HepG2 (cell line): ENCODE results near the gene NPBWR2. TPM values are rescaled to one million over a fixed set of nuclear protein-coding genes. Genes with fewer than 3 reads are reported as not detected.
A peak's percentile ranks its signal among the peaks of the same experiment; 100 is the strongest.

Experiments used
- AKAP8 ChIP-seq: sonication (generic); formaldehyde crosslinking; IDR thresholded peaks from 2 replicates; pipeline ENCODE4 v1.5.1; 2020; ENCODE audit warnings: mild to moderate bottlenecking, missing genetic modification reagents
- ARHGAP35 ChIP-seq: sonication (generic); formaldehyde crosslinking; IDR thresholded peaks from 2 replicates; pipeline ENCODE4 v1.9.0; 2022; ENCODE audit warnings: mild to moderate bottlenecking, inconsistent platforms, moderate library complexity, missing genetic modification reagents, borderline replicate concordance
- CREM ChIP-seq, 2 experiments: sonication (generic) in 1 of 2; formaldehyde crosslinking in 1 of 2; IDR thresholded peaks; 2 replicates each; pipeline versions ENCODE4 v1.4.0 to v1.6.1; 2016 to 2020; ENCODE audit warnings: antibody characterized with exemption in 1 of 2, mild to moderate bottlenecking in 1 of 2, missing genetic modification reagents in 1 of 2
- FOXM1 ChIP-seq: sonication (generic); formaldehyde crosslinking; IDR thresholded peaks from 2 replicates; pipeline ENCODE4 v1.5.0; 2020; ENCODE audit warnings: missing genetic modification reagents
- HNF4A ChIP-seq: sonication (generic); formaldehyde crosslinking; IDR thresholded peaks from 2 replicates; pipeline ENCODE4 v1.4.0; 2020; ENCODE audit warnings: missing genetic modification reagents
- HNRNPLL ChIP-seq: fragments of 200-400 bp; formaldehyde crosslinking; IDR thresholded peaks from 2 replicates; pipeline ENCODE4 v1.6.1; 2017; ENCODE audit warnings: mild to moderate bottlenecking, low read depth, low read length; ENCODE audit not compliant: poor library complexity, severe bottlenecking
- HOXA7 ChIP-seq: sonication (generic); formaldehyde crosslinking; IDR thresholded peaks from 2 replicates; pipeline ENCODE4 v1.8.1; 2022; ENCODE audit warnings: mild to moderate bottlenecking, missing genetic modification reagents, moderate library complexity
- MTF2 ChIP-seq: sonication (generic); formaldehyde crosslinking; IDR thresholded peaks from 2 replicates; pipeline ENCODE4 v1.5.0; 2020; ENCODE audit warnings: missing genetic modification reagents, borderline replicate concordance
- NAIF1 ChIP-seq: sonication (generic); formaldehyde crosslinking; IDR thresholded peaks from 2 replicates; pipeline ENCODE4 v1.5.0; 2020; ENCODE audit warnings: mild to moderate bottlenecking, missing genetic modification reagents, borderline replicate concordance
- NFYC ChIP-seq: IDR thresholded peaks from 2 replicates; pipeline ENCODE4 v1.6.1; 2016; ENCODE audit warnings: missing genetic modification reagents, missing compliant biosample characterization
- PAWR ChIP-seq: sonication (generic); formaldehyde crosslinking; IDR thresholded peaks from 2 replicates; pipeline ENCODE4 v1.4.0; 2020; ENCODE audit warnings: missing genetic modification reagents, mild to moderate bottlenecking, borderline replicate concordance
- PRMT3 ChIP-seq: sonication (generic); formaldehyde crosslinking; IDR thresholded peaks from 2 replicates; pipeline ENCODE4 v1.8.1; 2022; ENCODE audit warnings: low read depth, mild to moderate bottlenecking, moderate library complexity, missing genetic modification reagents, borderline replicate concordance
- RBM22 ChIP-seq: fragments of 200-400 bp; formaldehyde crosslinking; optimal IDR thresholded peaks from 2 replicates; pipeline ENCODE3; 2017; ENCODE audit warnings: mild to moderate bottlenecking, low read length, moderate library complexity
- REL ChIP-seq: sonication (generic); formaldehyde crosslinking; conservative IDR thresholded peaks from 2 replicates; pipeline ENCODE4 v1.8.0; 2022; ENCODE audit warnings: mild to moderate bottlenecking, missing genetic modification reagents, moderate library complexity
- RFXANK ChIP-seq: IDR thresholded peaks from 2 replicates; pipeline ENCODE4 v1.6.1; 2016
- SP5 ChIP-seq: IDR thresholded peaks from 2 replicates; pipeline ENCODE4 v1.6.1; 2016; ENCODE audit warnings: low read depth, borderline replicate concordance
- ZBTB1 ChIP-seq: sonication (generic); formaldehyde crosslinking; IDR thresholded peaks from 2 replicates; pipeline ENCODE4 v1.4.0; 2020; ENCODE audit warnings: missing genetic modification reagents, borderline replicate concordance
- ZBTB4 ChIP-seq: sonication (generic); formaldehyde crosslinking; IDR thresholded peaks from 2 replicates; pipeline ENCODE4 v1.4.0; 2020; ENCODE audit warnings: missing genetic modification reagents, mild to moderate bottlenecking, borderline replicate concordance
- ZBTB7A ChIP-seq: sonication (generic); formaldehyde crosslinking; IDR thresholded peaks from 2 replicates; pipeline ENCODE4 v1.8.0; 2022; ENCODE audit warnings: mild to moderate bottlenecking, missing genetic modification reagents
- ZMYM2 ChIP-seq: sonication (generic); formaldehyde crosslinking; IDR thresholded peaks from 2 replicates; pipeline ENCODE4 v1.8.0; 2022; ENCODE audit warnings: mild to moderate bottlenecking, missing genetic modification reagents
- ZNF616 ChIP-seq: sonication (generic); formaldehyde crosslinking; IDR thresholded peaks from 2 replicates; pipeline ENCODE4 v1.5.0; 2020; ENCODE audit warnings: low read depth, mild to moderate bottlenecking, missing genetic modification reagents
- ZNF644 ChIP-seq: IDR thresholded peaks from 2 replicates; pipeline ENCODE4 v1.6.1; 2016; ENCODE audit warnings: low read depth
- ZNF788 ChIP-seq: sonication (generic); formaldehyde crosslinking; IDR thresholded peaks from 2 replicates; pipeline ENCODE4 v1.5.0; 2020; ENCODE audit warnings: mild to moderate bottlenecking, missing genetic modification reagents, borderline replicate concordance
- polyA plus RNA-seq, 8 experiments: library from polyadenylated mRNA; depleted of rRNA in 3 of 8; stranded (reverse) in 7 of 8; unstranded in 1 of 8; fragments of >200 nt; fragmentation: Illumina TruSeq in 4 of 8; extraction: Trizol in 4 of 8; gene quantifications; 2 replicates each; pipeline versions ENCODE4 v1.2.1 to v1.2.3, GENCODE V29; 2011 to 2016; ENCODE audit warnings: low read depth in 4 of 8, missing spikeins in 1 of 8, mixed read lengths in 1 of 8; ENCODE audit not compliant: insufficient read depth in 1 of 8
- total RNA-seq, 5 experiments: library from RNA; depleted of rRNA; stranded (reverse); fragments of >200 nt; fragmentation: Illumina TruSeq; extraction: Trizol; gene quantifications; 2 replicates each; pipeline ENCODE4 v1.2.3, GENCODE V29; 2016; ENCODE audit warnings: low read depth in 1 of 5
- TF ChIP-seq, protein P1 (sequence below): sonication (generic); formaldehyde crosslinking; IDR thresholded peaks from 2 replicates; pipeline ENCODE4 v1.5.0; 2020; ENCODE audit warnings: missing genetic modification reagents
- TF ChIP-seq, protein P2 (sequence below): sonication (generic); formaldehyde crosslinking; IDR thresholded peaks from 2 replicates; pipeline ENCODE4 v1.4.0; 2020; ENCODE audit warnings: missing genetic modification reagents

The NPBWR2 gene
- total and polyA plus RNA-seq, 2 of the 13 experiments (the other 11 are each of a cell fraction or from before 2014, with no cell fraction given) = not detected

DNA sequence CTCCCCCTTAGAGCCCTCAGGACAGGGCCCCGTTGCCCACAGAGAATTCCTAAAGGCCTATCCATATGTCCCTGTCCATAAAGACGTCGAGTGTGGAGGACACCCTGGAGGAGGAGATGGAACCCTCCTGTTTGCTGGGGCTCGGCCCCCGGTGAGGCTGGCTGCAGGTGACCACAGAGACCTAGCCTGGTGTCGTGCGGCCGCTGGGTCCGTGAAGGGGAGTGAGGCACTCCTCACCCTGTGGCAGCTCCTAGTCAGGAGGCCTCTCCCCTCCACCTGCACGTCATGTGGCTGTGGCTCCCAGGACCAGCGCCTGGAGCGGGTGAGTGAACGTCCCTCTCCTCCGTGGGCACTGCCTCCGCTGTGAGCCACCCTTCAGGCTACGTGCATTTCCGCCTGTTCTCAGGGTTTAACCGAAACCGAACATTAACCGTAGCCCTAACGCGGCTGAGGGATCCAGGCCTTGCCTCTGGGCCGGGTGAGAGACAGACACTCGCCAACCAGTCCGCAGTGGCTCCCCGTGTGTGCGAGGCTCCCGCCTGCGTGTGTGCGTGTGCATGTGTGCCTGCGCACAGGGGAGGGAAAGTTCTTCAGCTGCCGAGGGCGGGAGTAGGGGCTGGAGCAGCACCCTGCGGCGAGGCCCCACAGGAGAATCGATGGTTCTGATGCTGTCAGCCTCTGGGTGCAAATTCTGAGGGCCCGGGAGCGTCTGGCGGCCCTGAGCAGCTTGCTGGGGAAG lies 50.3 kb downstream of the NPBWR2 start (continued):
- TF ChIP-seq PRMT3 (CRISPR knock-in tag) = 0 out of 2 replicates have a peak, but pooled peaks have one; percentile 91
- TF ChIP-seq ZMYM2 = no peak
- TF ChIP-seq RFXANK (CRISPR knock-in tag) = no peak
- no peak for TF ChIP-seq ZBTB1 (CRISPR knock-in tag)
- TF ChIP-seq NAIF1 = no peak
- TF ChIP-seq HNRNPLL = no peak
- TF ChIP-seq, protein P1, sequence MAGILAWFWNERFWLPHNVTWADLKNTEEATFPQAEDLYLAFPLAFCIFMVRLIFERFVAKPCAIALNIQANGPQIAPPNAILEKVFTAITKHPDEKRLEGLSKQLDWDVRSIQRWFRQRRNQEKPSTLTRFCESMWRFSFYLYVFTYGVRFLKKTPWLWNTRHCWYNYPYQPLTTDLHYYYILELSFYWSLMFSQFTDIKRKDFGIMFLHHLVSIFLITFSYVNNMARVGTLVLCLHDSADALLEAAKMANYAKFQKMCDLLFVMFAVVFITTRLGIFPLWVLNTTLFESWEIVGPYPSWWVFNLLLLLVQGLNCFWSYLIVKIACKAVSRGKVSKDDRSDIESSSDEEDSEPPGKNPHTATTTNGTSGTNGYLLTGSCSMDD (CRISPR knock-in tag) = no peak
- TF ChIP-seq RBM22 = no peak
- TF ChIP-seq ZBTB4 (CRISPR knock-in tag) = peak; percentile 100
- no peak for TF ChIP-seq CREM (IDR thresholded peaks at IDR 0.05)
- TF ChIP-seq CREM (CRISPR knock-in tag; IDR thresholded peaks at IDR 0.05) = peak; percentile 36; the same call in 1 of the 2 replicates
- no peak; the same call in 1 of the 2 replicates for TF ChIP-seq NFYC (CRISPR knock-in tag)
- 0 out of 2 replicates have a peak, but pooled peaks have one; percentile 29 for TF ChIP-seq SP5
- TF ChIP-seq REL (CRISPR knock-in tag) = 0 out of 2 replicates have a peak, but pooled peaks have one; percentile 75
- TF ChIP-seq, protein P2, sequence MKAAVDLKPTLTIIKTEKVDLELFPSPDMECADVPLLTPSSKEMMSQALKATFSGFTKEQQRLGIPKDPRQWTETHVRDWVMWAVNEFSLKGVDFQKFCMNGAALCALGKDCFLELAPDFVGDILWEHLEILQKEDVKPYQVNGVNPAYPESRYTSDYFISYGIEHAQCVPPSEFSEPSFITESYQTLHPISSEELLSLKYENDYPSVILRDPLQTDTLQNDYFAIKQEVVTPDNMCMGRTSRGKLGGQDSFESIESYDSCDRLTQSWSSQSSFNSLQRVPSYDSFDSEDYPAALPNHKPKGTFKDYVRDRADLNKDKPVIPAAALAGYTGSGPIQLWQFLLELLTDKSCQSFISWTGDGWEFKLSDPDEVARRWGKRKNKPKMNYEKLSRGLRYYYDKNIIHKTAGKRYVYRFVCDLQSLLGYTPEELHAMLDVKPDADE (CRISPR knock-in tag) = no peak; the same call in 1 of the 2 replicates
- TF ChIP-seq FOXM1 (CRISPR knock-in tag) = no peak
- peak; percentile 90 for TF ChIP-seq MTF2
- TF ChIP-seq ZNF644 (CRISPR knock-in tag) = no peak
- TF ChIP-seq AKAP8 (CRISPR knock-in tag) = peak; percentile 87; the same call in 1 of the 2 replicates
- no peak; the same call in 1 of the 2 replicates for TF ChIP-seq ZBTB7A (CRISPR knock-in tag)
- no peak for TF ChIP-seq HOXA7 (CRISPR knock-in tag)
- no peak for TF ChIP-seq ZNF616
- TF ChIP-seq PAWR = peak; percentile 53; the same call in 1 of the 2 replicates
- no peak for TF ChIP-seq HNF4A (CRISPR knock-in tag)
- peak; percentile 86; the same call in 1 of the 2 replicates for TF ChIP-seq ARHGAP35 (CRISPR knock-in tag)
- TF ChIP-seq ZNF788 (CRISPR knock-in tag) = no peak; the same call in 1 of the 2 replicates
